Activated T-cell treated with anti-CD3 and anti-CD28 coated beads, Interleukin-2, amount 50 U/mL, for 48 hours (primary cell): ENCODE results near the gene C5orf34.
"Not testable (repeated sequence)": the region's sequence is repeated elsewhere in the genome, so short reads cannot be mapped to it uniquely, and the experiment has no call there.

ENCODE experiments used
- DNase-seq, 2 experiments: peaks; one replicate each; pipeline ENCODE4 v3.0.0-alpha.2; 2020

The C5orf34 gene

GRCh38 chr5:43514471-43514815 lies 505 bp downstream of the C5orf34 start:
- no peak for DNase-seq

- no peak for DNase-seq
Measured at GRCh38 chr5:43514025-43514424, 923 bp downstream of the C5orf34 start.

DNA sequence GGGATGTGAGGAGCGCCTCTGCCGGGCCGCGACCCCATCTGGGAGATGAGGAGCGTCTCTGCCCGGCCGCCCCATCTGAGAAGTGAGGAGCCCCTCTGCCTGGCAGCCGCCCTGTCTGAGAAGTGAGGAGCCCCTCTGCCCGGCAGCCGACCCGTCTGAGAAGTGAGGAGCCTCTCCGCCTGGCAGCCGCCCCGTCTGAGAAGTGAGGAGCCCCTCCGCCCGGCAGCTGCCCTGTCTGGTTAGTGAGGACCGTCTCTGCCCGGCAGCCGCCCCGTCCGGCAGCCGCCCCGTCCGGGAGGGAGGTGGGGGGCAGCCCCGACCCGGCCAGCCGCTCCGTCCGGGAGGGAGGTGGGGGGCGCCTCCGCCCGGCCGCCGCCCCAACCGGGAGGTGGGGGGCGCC lies 3.9 kb downstream of the C5orf34 start:
- not testable (repeated sequence) for DNase-seq

DNA sequence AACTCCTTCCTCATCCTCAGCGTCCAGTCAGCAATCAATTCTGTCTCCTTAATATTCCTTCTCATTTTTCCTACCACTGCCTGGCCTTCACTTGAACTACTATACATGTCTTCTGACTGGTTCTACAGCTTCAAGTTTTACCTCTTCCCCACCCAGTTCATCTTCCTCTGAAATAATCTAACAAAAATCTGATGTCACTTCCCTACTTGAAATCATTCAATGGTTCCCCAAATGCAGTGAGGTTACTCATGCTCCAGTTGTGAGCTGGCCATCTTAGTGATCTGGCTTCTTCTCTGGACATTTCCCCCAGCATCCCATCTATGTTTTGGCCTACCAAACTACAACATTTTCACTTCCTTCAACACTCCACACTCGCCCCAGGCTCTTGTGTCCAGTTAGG lies 16.4 kb downstream of the C5orf34 start:
- no peak for DNase-seq

GRCh38 chr5:43497311-43498104 lies 17.4 kb downstream of the C5orf34 start:
- DNase-seq, result no peak

DNA sequence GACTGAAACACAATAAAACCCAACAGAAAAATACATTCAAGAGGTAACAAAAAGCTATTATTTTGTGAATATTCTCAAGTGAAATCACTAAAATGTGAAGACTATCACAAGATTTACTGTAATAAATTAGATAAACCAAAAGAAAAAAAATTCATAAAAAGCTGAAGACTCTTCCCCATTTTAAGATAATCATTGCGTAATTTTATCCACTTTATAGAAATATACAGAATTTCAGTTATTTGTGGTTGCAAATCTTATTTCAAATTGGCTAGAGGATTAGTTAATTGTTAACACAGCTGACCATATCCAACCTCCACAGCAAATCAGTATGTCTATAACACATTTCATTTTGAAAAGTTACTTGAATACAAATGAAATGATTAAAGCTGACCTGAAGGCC lies 23.6 kb downstream of the C5orf34 start:
- no peak for DNase-seq

DNA sequence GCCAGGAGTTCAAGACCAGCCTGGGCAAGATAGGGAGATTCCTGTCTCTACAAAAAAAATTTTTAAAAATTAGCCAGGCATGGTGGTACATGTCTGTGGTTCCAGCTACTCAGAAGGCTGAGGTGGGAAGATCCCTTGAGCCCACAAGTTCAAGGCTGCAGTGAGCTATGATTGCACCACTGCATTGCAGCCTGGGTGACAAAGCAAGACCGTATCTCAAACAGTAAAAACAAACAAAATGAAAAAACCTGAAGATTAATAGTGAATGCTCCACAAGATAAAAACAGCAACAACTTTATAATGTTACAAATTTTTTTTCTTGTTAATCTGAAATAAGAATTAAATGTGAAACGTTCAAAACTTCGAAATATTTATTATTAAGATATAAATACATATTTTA lies 28.6 kb downstream of the C5orf34 start:
- DNase-seq, result no peak

DNA sequence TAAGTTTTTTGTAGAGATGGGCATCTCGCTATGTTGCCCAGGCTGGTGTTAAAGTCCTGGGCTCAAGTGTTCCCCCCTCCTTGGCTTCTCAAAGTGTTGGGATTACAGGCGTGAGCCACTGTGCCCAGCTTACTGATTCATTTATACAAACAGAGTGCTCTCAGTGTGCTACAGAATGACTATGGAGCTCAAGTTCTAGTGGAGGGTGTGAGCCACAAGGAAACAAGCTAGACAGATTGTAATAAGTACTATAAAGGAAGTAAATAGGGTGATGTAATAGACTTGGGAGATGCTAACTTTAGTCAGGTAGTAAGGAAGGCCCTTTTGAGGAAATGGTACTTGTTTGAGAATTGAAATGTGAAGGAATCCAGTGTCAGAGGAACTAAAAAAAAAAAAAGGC lies 29.5 kb downstream of the C5orf34 start:
- no peak for DNase-seq

DNA sequence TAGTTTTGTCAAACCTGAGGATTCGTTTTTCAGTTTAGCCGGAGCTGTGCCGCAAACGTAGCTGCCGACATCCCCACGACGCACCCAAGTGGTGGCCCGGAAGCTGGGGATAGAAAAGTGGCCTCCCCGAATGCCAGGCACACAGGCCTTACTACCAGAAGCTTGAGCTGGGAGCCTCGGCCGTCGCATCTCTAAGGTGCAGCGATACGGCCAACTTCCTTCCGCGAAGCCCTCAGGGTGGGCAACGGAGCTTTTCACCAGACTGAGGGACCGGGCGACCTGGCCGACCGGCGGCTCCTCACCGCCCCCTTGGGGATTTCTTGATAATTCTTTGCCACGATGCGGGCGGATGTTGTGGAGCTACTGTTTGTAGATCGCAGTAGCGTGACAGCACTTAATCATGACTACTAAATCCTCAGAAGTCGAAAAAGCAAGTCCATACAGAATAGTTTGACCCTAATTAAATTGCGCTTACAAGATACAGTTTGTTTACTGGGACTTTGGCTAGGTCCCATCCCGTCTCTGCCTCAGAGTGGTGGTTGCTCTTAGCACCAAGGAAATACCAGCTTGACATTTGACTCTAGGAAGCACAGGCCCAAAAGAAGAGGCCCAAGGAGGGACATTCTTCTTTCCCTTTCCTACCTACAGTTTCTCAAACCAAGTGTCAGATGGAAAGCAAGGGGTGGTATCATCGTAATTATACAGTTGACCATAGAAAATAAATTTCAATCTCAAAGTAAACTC lies 30.7 kb downstream of the C5orf34 start:
- peak; percentile 90 to 92 for DNase-seq

DNA sequence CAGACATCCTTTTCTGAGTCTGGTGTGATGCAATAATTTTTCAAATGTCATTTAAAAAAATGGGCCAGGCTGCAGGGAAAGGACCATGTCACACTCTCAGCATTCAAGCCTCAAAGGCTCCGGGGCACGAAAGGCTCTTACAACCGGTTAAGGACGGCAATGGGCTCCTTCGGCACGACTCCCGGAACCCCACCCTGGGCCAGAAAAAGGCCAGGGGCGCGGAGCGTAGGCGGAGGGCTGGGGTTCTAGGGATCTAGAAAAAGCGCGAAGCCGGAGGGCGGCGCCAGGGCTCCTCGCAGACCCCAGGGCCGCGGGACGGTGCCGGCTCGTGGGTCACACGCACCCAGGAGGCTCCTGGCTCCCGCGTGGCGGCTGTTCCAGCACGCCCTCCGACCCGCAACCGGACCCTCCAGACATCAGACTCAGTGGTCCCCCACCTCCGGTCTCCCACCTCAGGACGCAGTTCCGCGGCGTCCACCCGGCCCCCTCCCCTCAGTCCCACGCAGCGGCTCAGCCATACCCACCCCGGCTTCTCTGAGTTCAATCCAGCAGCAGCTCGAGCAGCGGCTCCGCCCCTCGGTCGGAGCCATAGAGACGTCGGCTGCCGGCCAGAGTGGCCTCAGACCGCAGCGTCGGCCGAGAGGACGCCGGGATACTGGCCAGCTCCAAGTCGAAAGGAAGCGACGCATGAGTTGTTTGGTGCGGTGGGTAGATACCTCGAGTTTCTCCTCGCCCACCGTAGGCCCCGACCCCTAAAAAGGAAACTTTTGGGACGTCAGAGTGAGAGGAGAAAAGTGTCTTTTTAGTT lies 31.4 kb downstream of the C5orf34 start, which contains the start of gene TMEM267:
Gene TMEM267, minus strand, starts transcription at position 568 of the 808 bp plus-strand sequence. CDS start 29,896 bp downstream, outside the sequence.
- peak; percentile 89 to 91 for DNase-seq

DNA sequence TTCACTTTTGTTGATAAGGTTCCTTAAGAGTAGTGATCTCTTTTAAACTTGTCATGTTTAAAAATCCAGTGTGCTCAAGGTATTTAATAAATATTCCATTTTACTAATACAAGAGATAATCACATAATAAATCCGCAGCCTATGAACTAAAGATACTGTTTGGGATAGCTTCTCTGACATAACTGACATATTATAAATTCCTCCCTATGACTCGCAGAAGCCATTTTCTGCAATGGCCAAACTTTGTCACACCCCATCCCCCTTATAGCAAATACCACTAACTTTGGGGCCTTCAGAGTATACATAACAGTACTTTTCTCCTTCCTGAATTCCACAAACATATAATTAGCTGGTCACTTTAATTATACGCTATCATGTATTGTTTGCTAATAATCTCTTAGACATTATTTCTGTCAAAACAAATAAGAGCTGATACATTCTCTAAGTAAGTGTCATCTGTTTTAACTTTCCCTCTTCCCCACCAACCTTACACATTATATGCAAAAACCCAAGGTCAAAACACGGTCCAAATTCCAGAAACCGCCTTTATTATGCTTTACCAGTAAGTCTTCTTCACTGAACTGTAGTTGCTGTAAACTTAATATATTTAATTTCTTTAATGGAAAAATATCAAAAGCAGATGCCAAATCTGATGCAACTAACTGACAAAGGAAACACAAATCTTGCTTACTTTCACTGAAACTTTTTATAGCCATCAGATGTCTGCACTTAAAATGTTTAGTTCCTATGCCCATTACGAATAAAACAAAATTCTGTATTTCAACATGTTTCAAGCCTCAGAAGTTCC lies 32.3 kb downstream of the C5orf34 start:
- no peak for DNase-seq

- no peak for DNase-seq
Measured at GRCh38 chr5:43469671-43470391, 45.1 kb downstream of the C5orf34 start.

DNA sequence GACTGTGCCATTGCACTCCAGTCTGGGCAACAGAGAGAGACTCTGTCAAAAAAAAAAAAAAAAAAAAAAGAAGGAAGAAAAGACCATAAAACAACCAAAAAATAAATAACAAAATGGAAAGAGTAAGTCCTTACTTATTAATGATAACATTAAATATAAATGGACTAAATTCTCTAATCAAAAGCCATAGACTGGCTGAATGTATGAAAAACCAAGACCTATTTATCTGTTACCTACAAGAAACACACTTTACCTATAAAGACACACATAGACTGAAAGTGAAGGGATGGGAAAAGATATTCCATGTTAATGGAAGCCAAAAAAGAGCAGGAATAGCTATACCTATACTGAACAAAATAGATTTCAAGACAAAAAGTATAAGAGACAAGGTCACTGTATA lies 47.8 kb downstream of the C5orf34 start:
- DNase-seq, result no peak

DNA sequence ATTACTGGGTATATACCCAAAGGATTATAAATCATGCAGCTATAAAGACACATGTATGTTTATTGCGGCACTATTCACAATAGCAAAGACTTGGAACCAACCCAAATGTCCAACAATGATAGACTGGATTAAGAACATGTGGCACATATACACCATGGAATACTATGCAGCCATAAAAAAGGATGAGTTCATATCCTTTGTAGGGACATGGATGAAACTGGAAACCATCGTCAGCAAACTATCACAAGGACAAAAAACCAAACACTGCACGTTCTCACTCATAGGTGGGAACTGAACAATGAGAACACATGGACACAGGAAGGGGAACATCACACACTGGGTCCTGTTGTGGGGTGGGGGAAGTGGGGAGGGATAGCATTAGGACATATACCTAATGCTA lies 49.5 kb downstream of the C5orf34 start:
- not testable (repeated sequence) for DNase-seq

GRCh38 chr5:43461066-43461465 lies 53.9 kb downstream of the C5orf34 start:
- no peak for DNase-seq

DNA sequence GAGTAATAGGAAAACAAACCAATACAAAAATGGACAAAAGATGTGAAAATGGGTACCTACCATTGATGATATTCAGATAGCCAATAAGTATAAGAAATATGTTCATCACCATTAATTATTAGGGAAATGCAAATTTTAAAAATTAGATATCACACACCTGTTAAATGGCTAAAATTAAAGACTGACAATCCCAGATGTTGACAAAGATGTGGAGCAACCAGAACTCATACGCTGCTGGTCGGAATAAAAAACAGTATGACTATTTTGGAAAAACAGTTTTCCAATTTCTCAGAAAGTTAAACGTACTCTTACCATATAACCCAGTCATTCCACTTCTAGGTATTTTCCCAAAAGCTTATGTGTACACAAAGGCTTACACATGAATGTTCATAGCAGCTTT lies 58.4 kb downstream of the C5orf34 start:
- DNase-seq, result no peak

DNA sequence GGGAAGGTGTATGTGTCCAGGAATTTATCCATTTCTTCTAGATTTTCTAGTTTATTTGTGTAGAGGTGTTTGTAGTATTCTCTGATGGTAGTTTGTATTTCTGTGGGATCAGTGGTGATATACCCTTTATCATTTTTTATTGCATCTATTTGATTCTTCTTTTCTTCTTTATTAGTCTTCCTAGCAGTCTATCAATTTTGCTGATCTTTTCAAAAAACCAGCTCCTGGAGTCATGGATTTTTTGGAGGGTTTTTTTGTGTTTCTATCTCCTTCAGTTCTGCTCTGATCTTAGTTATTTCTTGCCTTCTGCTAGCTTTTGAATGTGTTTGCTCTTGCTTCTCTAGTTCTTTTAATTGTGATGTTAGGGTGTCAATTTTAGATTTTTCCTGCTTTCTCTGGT lies 73.4 kb downstream of the C5orf34 start:
- not testable (repeated sequence) for DNase-seq

DNA sequence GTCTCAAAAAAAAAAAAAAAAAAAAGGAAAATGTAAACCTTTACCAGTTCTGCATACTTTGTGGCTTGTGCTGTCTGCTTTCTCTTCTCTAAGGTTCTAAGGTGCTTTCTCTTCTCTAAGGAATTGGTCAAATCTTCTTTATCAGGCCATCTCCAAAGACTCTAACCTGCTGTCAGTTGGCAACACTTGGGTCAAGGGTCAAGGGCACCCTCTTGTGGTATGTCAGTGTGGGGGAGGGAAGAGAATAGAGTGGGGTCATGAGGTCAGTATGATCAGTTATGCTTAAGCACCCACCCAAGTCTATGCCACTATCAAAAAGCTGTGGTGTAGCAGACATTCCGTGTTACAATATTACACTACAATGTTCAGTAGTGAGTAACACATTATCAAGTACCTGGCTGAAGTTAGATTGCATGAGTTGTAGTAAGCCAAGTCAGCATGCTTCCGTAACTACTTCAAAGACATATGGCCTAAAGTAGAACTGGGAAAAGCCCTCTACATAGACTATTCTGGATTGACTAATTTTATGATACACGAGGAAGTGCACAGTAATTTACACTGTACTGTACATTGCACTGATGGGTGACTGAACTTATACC lies 77.8 kb downstream of the C5orf34 start:
- no peak for DNase-seq
